ENCODE measurements around the gene CYP4F12. TPM values are rescaled to one million over a fixed set of nuclear protein-coding genes. Genes with fewer than 3 reads are reported as not detected.

Gene CYP4F12
- total RNA-seq, 1 experiment from 2014 or later, result 5.7 TPM

DNA sequence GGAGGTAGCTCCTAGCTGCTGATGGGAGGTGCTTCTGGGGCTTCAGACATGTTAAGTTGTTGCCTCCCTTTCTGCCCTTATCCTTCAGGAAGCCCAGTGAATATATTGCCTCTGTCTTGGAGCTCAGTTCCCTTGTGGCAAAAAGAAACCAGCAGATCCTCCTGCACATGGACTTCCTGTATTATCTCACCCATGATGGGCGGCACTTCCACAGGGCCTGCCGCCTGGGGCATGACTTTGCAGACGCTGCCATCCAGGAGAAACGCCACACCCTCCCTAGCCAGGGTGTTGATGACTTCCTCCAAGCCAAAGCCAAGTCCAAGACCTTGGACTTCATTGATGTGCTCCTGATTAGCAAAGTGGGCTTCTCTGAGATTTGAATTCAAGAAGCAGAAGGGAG, 6.0 kb upstream of the CYP4F12 start:
- Histone ChIP-seq H3F3A (ENCODE audit: insufficient read depth, low read depth) (peaks cover 25% of the 10 kb centered on the region), H3K9me2 (ENCODE audit: insufficient read depth) (no peaks in the 10 kb centered on the region), H3K27ac (no peak overlapping the region), H4K20me1 (ENCODE audit: insufficient read depth) (no peaks in the 10 kb centered on the region), H3K79me2 (ENCODE audit: low read depth) (no peaks in the 10 kb centered on the region), H2AFZ (no peak overlapping the region), H3K4me2 (no peak overlapping the region), H3K36me3 (ENCODE audit: low read depth) (no peaks in the 10 kb centered on the region), H3K4me1 (replicated peaks; ENCODE audit: insufficient read depth) (peaks cover 13% of the 10 kb centered on the region), H3K9me3 (ENCODE audit: insufficient read depth, low read depth) (no peaks in the 10 kb centered on the region), H3K27me3 (ENCODE audit: insufficient read depth, low read depth) (no peaks in the 10 kb centered on the region), H3K4me3 (no peak overlapping the region)
- TF ChIP-seq EZH2 (IDR thresholded peaks at IDR 0.05; ENCODE audit: low read depth), result no peak
- TF ChIP-seq, protein P1, sequence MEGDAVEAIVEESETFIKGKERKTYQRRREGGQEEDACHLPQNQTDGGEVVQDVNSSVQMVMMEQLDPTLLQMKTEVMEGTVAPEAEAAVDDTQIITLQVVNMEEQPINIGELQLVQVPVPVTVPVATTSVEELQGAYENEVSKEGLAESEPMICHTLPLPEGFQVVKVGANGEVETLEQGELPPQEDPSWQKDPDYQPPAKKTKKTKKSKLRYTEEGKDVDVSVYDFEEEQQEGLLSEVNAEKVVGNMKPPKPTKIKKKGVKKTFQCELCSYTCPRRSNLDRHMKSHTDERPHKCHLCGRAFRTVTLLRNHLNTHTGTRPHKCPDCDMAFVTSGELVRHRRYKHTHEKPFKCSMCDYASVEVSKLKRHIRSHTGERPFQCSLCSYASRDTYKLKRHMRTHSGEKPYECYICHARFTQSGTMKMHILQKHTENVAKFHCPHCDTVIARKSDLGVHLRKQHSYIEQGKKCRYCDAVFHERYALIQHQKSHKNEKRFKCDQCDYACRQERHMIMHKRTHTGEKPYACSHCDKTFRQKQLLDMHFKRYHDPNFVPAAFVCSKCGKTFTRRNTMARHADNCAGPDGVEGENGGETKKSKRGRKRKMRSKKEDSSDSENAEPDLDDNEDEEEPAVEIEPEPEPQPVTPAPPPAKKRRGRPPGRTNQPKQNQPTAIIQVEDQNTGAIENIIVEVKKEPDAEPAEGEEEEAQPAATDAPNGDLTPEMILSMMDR (conservative IDR thresholded peaks at IDR 0.05), result no peak
- ChIA-PET CTCF (interaction anchor here (0.7 kb wide), 1 partner anchor 247 kb away, joined by 3 read pairs; no protein-coding TSS in a partner anchor), POLR2A (ENCODE audit: unreplicated experiment) (no interaction called here)
- no peak for DNase-seq
- no TSS peak for BruUV-seq (replicated peaks)
- intact Hi-C loops (cut with micrococcal nuclease; ENCODE audit: unreplicated experiment), result no loop called here

DNA sequence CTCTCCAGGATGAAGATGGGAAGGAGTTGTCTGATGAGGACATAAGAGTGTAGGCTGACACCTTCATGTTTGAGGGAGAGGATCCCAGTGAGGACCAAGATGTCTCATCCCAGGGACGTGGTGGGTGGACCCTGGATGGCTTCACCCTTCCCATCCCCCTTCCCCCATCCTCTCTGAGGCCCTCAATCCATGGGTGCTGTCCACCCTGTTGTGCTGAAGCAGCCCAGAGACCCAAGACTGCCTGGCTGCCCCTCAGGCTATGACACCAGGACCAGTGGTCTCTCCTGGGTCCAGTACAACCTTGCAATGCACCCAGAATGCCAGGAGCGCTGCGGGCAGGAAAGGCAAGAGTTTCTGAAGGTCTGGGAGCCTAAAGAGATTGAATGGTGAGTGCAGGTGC, 3.4 kb upstream of the CYP4F12 start:
- no peak overlapping the region for H2AFZ ChIP-seq
- H3K4me2 ChIP-seq, result no peak overlapping the region
- TF ChIP-seq, protein P1 (conservative IDR thresholded peaks at IDR 0.05), result no peak
- no peak for TF ChIP-seq EZH2 (IDR thresholded peaks at IDR 0.05; ENCODE audit: low read depth)
- intact Hi-C loops (cut with micrococcal nuclease; ENCODE audit: unreplicated experiment), result no loop called here
- no peaks in the 10 kb centered on the region for H3K9me3 ChIP-seq (ENCODE audit: insufficient read depth, low read depth)
- H3K27me3 ChIP-seq (ENCODE audit: insufficient read depth, low read depth), result no peaks in the 10 kb centered on the region
- DNase-seq, result no peak
- no peak overlapping the region for H3K4me3 ChIP-seq
- H4K20me1 ChIP-seq (ENCODE audit: insufficient read depth), result no peaks in the 10 kb centered on the region
- no peaks in the 10 kb centered on the region for H3K9me2 ChIP-seq (ENCODE audit: insufficient read depth)
- POLR2A ChIA-PET (ENCODE audit: unreplicated experiment), result no interaction called here
- H3K27ac ChIP-seq, result no peak overlapping the region
- no TSS peak for BruUV-seq (replicated peaks)
- CTCF ChIA-PET, result no interaction called here
- H3K79me2 ChIP-seq (ENCODE audit: low read depth), result no peaks in the 10 kb centered on the region
- peaks cover 31% of the 10 kb centered on the region for H3F3A ChIP-seq (ENCODE audit: insufficient read depth, low read depth)
- H3K4me1 ChIP-seq (replicated peaks; ENCODE audit: insufficient read depth), result peaks cover 27% of the 10 kb centered on the region
- H3K36me3 ChIP-seq (ENCODE audit: low read depth), result no peaks in the 10 kb centered on the region

DNA sequence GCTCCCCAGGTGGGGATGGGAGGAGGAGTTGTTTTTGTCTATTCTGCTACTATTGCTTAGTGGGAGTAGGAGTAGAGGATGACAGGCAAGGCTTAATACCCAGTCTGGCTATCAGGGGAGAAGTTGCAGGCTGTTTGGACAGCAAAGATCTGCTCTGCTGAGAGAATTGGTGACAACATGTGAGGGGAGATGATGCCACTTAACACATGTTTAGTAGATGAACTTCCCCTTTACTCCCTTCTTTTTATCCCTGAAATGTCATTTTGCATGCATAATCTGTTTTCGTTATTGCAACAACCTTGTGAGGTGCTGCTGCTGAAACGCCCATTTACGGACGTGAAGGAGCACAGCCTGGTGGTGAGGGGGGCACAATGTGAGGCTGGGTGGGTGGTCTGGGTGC, 3.0 kb upstream of the CYP4F12 start:
- Histone ChIP-seq H3K27me3 (ENCODE audit: insufficient read depth, low read depth) (no peaks in the 10 kb centered on the region), H3K9me3 (ENCODE audit: insufficient read depth, low read depth) (no peaks in the 10 kb centered on the region), H3K4me3 (no peak overlapping the region), H4K20me1 (ENCODE audit: insufficient read depth) (no peaks in the 10 kb centered on the region), H3K4me2 (no peak overlapping the region), H3K27ac (no peak overlapping the region), H3F3A (ENCODE audit: insufficient read depth, low read depth) (peaks cover 27% of the 10 kb centered on the region), H2AFZ (no peak overlapping the region), H3K36me3 (ENCODE audit: low read depth) (no peaks in the 10 kb centered on the region), H3K9me2 (ENCODE audit: insufficient read depth) (no peaks in the 10 kb centered on the region), H3K4me1 (replicated peaks; ENCODE audit: insufficient read depth) (peaks cover 22% of the 10 kb centered on the region), H3K79me2 (ENCODE audit: low read depth) (no peaks in the 10 kb centered on the region)
- POLR2A ChIA-PET (ENCODE audit: unreplicated experiment), result no interaction called here
- CTCF ChIA-PET, result no interaction called here
- BruUV-seq (replicated peaks), result no TSS peak
- intact Hi-C loops (cut with micrococcal nuclease; ENCODE audit: unreplicated experiment), result loop anchor here (5.0 kb wide), 1 partner anchor 157 kb away; no protein-coding TSS in a partner anchor
- no peak for DNase-seq
- TF ChIP-seq, protein P1 (conservative IDR thresholded peaks at IDR 0.05), result no peak
- no peak for TF ChIP-seq EZH2 (IDR thresholded peaks at IDR 0.05; ENCODE audit: low read depth)

Data from PC-9 (cell line).